Pancreas (tissue), 10 donors: ENCODE measurements around the gene PSIP1. TPM values are rescaled to one million over a fixed set of nuclear protein-coding genes. Genes with fewer than 3 reads are reported as not detected.
"Not testable (repeated sequence)": the region's sequence is repeated elsewhere in the genome, so short reads cannot be mapped to it uniquely, and the experiment has no call there.

Experiments
- ATAC-seq, 4 donors: fragments of 200-7000 bp; cut with Tn5 transposase; one replicate each; pipeline versions ENCODE4 v1.8.0 to v1.9.1; 2020; ENCODE audit warnings: mild to moderate bottlenecking in 4 of 4, moderate library complexity in 4 of 4
- DNase-seq, 6 donors: peaks; one replicate each; pipeline ENCODE4 v3.0.0-alpha.2; 2020
- FAIRE-seq: peaks from 2 replicates; lab custom pipeline; 2012; peaks lifted over from hg19 to GRCh38; lab: Jason Lieb, UNC
- H3K27ac ChIP-seq, 4 donors: fragments of 200-600 bp; sonication (generic); 1 replicate in 3 of 4; 2 replicates in 1 of 4; pipeline versions ENCODE4 v1.5.0 to v1.8.0; 2020
- H3K27me3 ChIP-seq, 4 donors: fragments of 200-600 bp; one replicate each; pipeline ENCODE4 v1.8.0; 2021
- H3K36me3 ChIP-seq, 3 donors: fragments of 200-600 bp; sonication (generic) in 1 of 3; one replicate each; pipeline versions ENCODE4 v1.5.0 to v1.8.0; 2020 to 2021
- H3K4me1 ChIP-seq, 3 donors: fragments of 200-600 bp; one replicate each; pipeline ENCODE4 v1.8.0; 2021
- H3K4me3 ChIP-seq, 4 donors: fragments of 200-600 bp; sonication (generic) in 2 of 4; one replicate each; pipeline versions ENCODE4 v1.5.0 to v1.8.0; 2020 to 2021
- H3K9me3 ChIP-seq, 4 donors: fragments of 200-600 bp; one replicate each; pipeline ENCODE4 v1.8.0; 2021
- CTCF ChIP-seq, 4 donors: fragments of 200-600 bp; sonication (generic) in 3 of 4; IDR thresholded peaks; one replicate each; pipeline versions ENCODE4 v1.5.0 to v1.8.0; 2021; ENCODE audit warnings: antibody characterized with exemption in 4 of 4
- WGBS, 2 donors: extraction: QIAGEN DNeasy Blood & Tissue Kit; methylation state at CpG; one replicate each; pipeline ENCODE4 v1.1.7; 2013; 5-methylcytosine and 5-hydroxymethylcytosine counted together
- intact Hi-C, 3 donors: fragments of 100-400 bp; cut with DNase I; formaldehyde crosslinking; loops; one replicate each; pipeline versions ENCODE4 v1.11.1 to v1.14.2; 2022
- polyA plus RNA-seq, 2 donors: library from polyadenylated mRNA; stranded (reverse); fragments of 200-250 nt; gene quantifications; one replicate each; pipeline ENCODE4 v1.2.3, GENCODE V29; 2013
- total RNA-seq, 6 donors: library from RNA; stranded (reverse); fragmentation: NEBNext Ultra II Directional in 4 of 6; extraction: Animal tissue kit (Norgen Biotek cat#: 25700) in 4 of 6; gene quantifications; one replicate each; pipeline versions ENCODE4 v1.2.1 to v1.2.4, GENCODE V29; 2021 to 2023
- donor health status: healthy with polysubstance abuse.
- donor health status: DM: no; HTN: no; CAD: no; lungs with moderate emphysema.
- donor health status: DM: no; HTN: no; CAD: no.
- donor health status: control.
- donor health status: control.
- donor health status: Bipolar disorder and iron deficiency.
- donor health status: DM: yes; HTN: yes; CAD: no.
- donor health status: DM: no; HTN: no; CAD: no.
- donor health status: DM: no; HTN: no; CAD: no.
- donor health status: DM: yes; HTN: yes; CAD: no.

The PSIP1 gene
- total and polyA plus RNA-seq, 8 donors, result 9.0 to 18.9 (median 11.2) TPM

GRCh38 chr9:15461056-15461455 is 49.7 kb downstream of the PSIP1 start:
- no peaks in the 10 kb centered on the region for H3K27me3 ChIP-seq
- FAIRE-seq (no peak), DNase-seq (no peak), ATAC-seq (no peak)
- H3K36me3 ChIP-seq, result peaks cover 0 to 35% (median 0%) of the 10 kb centered on the region in 3 donors
- H3K9me3 ChIP-seq, result no peaks in the 10 kb centered on the region
- H3K4me1 ChIP-seq, result no peaks in the 10 kb centered on the region
- no peak for TF ChIP-seq CTCF (IDR thresholded peaks at IDR 0.05)
- 95 to 96% methylated on average over 8 of the region's 8 CpGs for WGBS, 2 donors
- intact Hi-C loops, result no loop called here
- no peak overlapping the region for H3K27ac ChIP-seq
- no peak overlapping the region for H3K4me3 ChIP-seq

GRCh38 chr9:15453956-15454355 is 56.8 kb downstream of the PSIP1 start:
- FAIRE-seq, result no peak
- 85 to 90% methylated on average over 5 of the region's 5 CpGs for WGBS, 2 donors
- TF ChIP-seq CTCF (IDR thresholded peaks at IDR 0.05), result no peak
- no peak overlapping the region for H3K4me3 ChIP-seq
- no peak overlapping the region for H3K27ac ChIP-seq
- peaks cover 0 to 38% (median 8%) of the 10 kb centered on the region in 3 donors for H3K36me3 ChIP-seq
- H3K4me1 ChIP-seq, result no peaks in the 10 kb centered on the region
- no peaks in the 10 kb centered on the region for H3K27me3 ChIP-seq
- DNase-seq, result no peak
- intact Hi-C loops, result no loop called here
- no peaks in the 10 kb centered on the region for H3K9me3 ChIP-seq
- no peak for ATAC-seq

- FAIRE-seq (no peak), ATAC-seq (peak; percentile 51 to 92 (median 74))
- TF ChIP-seq CTCF (IDR thresholded peaks at IDR 0.05), result no peak
These were observed 66.6 kb downstream of the PSIP1 start for GRCh38 chr9:15444141-15444540.

GRCh38 chr9:15442264-15442663 is 68.5 kb downstream of the PSIP1 start:
- ATAC-seq, H3K9me3 ChIP-seq, H3K27me3 ChIP-seq, H3K4me3 ChIP-seq, FAIRE-seq, intact Hi-C loops, H3K27ac ChIP-seq: not testable (repeated sequence)
- H3K36me3 ChIP-seq, result peaks cover 5 to 28% (median 5%) of the 10 kb centered on the region in 3 donors
- 98 to 100% methylated on average over 20 to 33 of the region's 33 CpGs for WGBS, 2 donors
- peaks cover 7 to 18% (median 8%) of the 10 kb centered on the region in 3 donors for H3K4me1 ChIP-seq
- DNase-seq, result peak in 1 of 6 donors; percentile 65

More at GRCh38 chr9:15444141-15444540, 66.6 kb downstream of the PSIP1 start:
- no peak overlapping the region for H3K4me3 ChIP-seq
- no peaks in the 10 kb centered on the region for H3K27me3 ChIP-seq
- peaks cover 7 to 15% (median 8%) of the 10 kb centered on the region in 3 donors for H3K4me1 ChIP-seq
- no peak overlapping the region for H3K27ac ChIP-seq
- intact Hi-C loops, result no loop called here
- H3K36me3 ChIP-seq, result peaks cover 5 to 46% (median 12%) of the 10 kb centered on the region in 3 donors
- DNase-seq, result no peak
- WGBS, 2 donors, result 8 to 15% methylated on average over 3 of the region's 3 CpGs
- H3K9me3 ChIP-seq, result no peaks in the 10 kb centered on the region

GRCh38 chr9:15441841-15442240 is 68.9 kb downstream of the PSIP1 start:
- FAIRE-seq, H3K9me3 ChIP-seq, intact Hi-C loops, DNase-seq, ATAC-seq, H3K4me3 ChIP-seq, H3K27ac ChIP-seq, H3K27me3 ChIP-seq: not testable (repeated sequence)
- H3K4me1 ChIP-seq, result peaks cover 7 to 18% (median 8%) of the 10 kb centered on the region in 3 donors
- peaks cover under 1 to 24% (median 5%) of the 10 kb centered on the region in 3 donors for H3K36me3 ChIP-seq
- 93 to 100% methylated on average over 11 to 28 of the region's 29 CpGs for WGBS, 2 donors

GRCh38 chr9:15438891-15439290 is 71.9 kb downstream of the PSIP1 start:
- FAIRE-seq (no peak), ATAC-seq (no peak), DNase-seq (no peak)
- 96 to 98% methylated on average over 7 of the region's 7 CpGs for WGBS, 2 donors
- no peaks in the 10 kb centered on the region for H3K27me3 ChIP-seq
- H3K9me3 ChIP-seq, result no peaks in the 10 kb centered on the region
- no peak for TF ChIP-seq CTCF (IDR thresholded peaks at IDR 0.05)
- no peak overlapping the region for H3K27ac ChIP-seq
- no peaks in the 10 kb centered on the region for H3K36me3 ChIP-seq
- intact Hi-C loops, result no loop called here
- no peak overlapping the region for H3K4me3 ChIP-seq
- peaks cover 2 to 10% (median 6%) of the 10 kb centered on the region in 3 donors for H3K4me1 ChIP-seq
